Endothelial cell (in vitro differentiated cells): ENCODE results near the gene ARID4B. TPM values are rescaled to one million over a fixed set of nuclear protein-coding genes. Genes with fewer than 3 reads are reported as not detected.

Source experiments
- DNase-seq: peaks from one replicate; pipeline ENCODE4 v3.0.0; 2021; ENCODE audit warnings: low spot score
- H3K27ac Mint-ChIP-seq: one replicate; pipeline ENCODE4 v1.8.0; 2021; ENCODE audit warnings: mixed read lengths, inconsistent platforms; ENCODE audit not compliant: unreplicated experiment
- H3K27me3 Mint-ChIP-seq: one replicate; pipeline ENCODE4 v1.8.0; 2021; ENCODE audit warnings: mild to moderate bottlenecking, moderate library complexity, mixed read lengths, inconsistent platforms; ENCODE audit not compliant: unreplicated experiment
- H3K36me3 Mint-ChIP-seq: one replicate; pipeline ENCODE4 v1.8.0; 2021; ENCODE audit warnings: mild to moderate bottlenecking, low read depth, mixed read lengths, inconsistent platforms; ENCODE audit not compliant: unreplicated experiment
- H3K4me1 Mint-ChIP-seq: one replicate; pipeline ENCODE4 v1.8.0; 2021; ENCODE audit warnings: mild to moderate bottlenecking, mixed read lengths, inconsistent platforms; ENCODE audit not compliant: unreplicated experiment
- H3K4me3 Mint-ChIP-seq: one replicate; pipeline ENCODE4 v1.8.0; 2021; ENCODE audit warnings: mild to moderate bottlenecking, mixed read lengths, inconsistent platforms; ENCODE audit not compliant: unreplicated experiment
- H3K9me3 Mint-ChIP-seq: one replicate; pipeline ENCODE4 v1.8.0; 2021; ENCODE audit warnings: mixed read lengths, inconsistent platforms; ENCODE audit not compliant: unreplicated experiment
- CTCF ChIP-seq: fragments of 200-600 bp; sonication (generic); IDR thresholded peaks from one replicate; pipeline ENCODE4 v1.5.0; 2021; ENCODE audit warnings: antibody characterized with exemption; ENCODE audit not compliant: unreplicated experiment
- long read RNA-seq: library from polyadenylated mRNA; unstranded; transcript quantifications from one replicate; pipeline ENCODE4 v2.0.0, GENCODE V29; 2020; ENCODE audit not compliant: unreplicated experiment
- total RNA-seq: library from RNA; stranded (reverse); fragmentation: NEBNext Ultra II Directional; extraction: Animal tissue kit (Norgen Biotek cat#: 25700); gene quantifications from one replicate; pipeline ENCODE4 v1.2.1, GENCODE V29; 2021; ENCODE audit not compliant: unreplicated experiment

The ARID4B gene
- 48.2 TPM for total RNA-seq
- long read RNA-seq, transcript ARID4B-208 (11 exons, 2,315 nt) = major isoform, 9 of 51 reads
- long read RNA-seq, partial matches to known transcripts = 34 of 51 reads
- long read RNA-seq, other reads (novel, unspliced or antisense) = 8 of 51 reads

GRCh38 chr1:235327559-235328270 lies at the start of gene ARID4B:
ARID4B (minus strand) TSS chr1:235328179; CDS start chr1:235326919, 1,260 bp downstream.
- H3K4me1 Mint-ChIP-seq = peaks cover 31% of the 10 kb centered on the region
- peaks cover 6% of the 10 kb centered on the region for H3K36me3 Mint-ChIP-seq
- H3K27me3 Mint-ChIP-seq = peaks cover 12% of the 10 kb centered on the region
- DNase-seq = no peak
- H3K4me3 Mint-ChIP-seq = peak within 1 kb of the TSS; percentile 99
- no peak for TF ChIP-seq CTCF
- H3K9me3 Mint-ChIP-seq = no peaks in the 10 kb centered on the region
- H3K27ac Mint-ChIP-seq = peak within 1 kb of the TSS; percentile 98

- peaks cover 10% of the 10 kb centered on the region for H3K36me3 Mint-ChIP-seq
- DNase-seq = no peak
- H3K4me1 Mint-ChIP-seq = no peaks in the 10 kb centered on the region
- H3K27me3 Mint-ChIP-seq = peaks cover 2% of the 10 kb centered on the region
- H3K9me3 Mint-ChIP-seq = no peaks in the 10 kb centered on the region
- no peak overlapping the region for H3K27ac Mint-ChIP-seq
- no peak for TF ChIP-seq CTCF
- no peak overlapping the region for H3K4me3 Mint-ChIP-seq
Measured at GRCh38 chr1:235375919-235376605, 48.1 kb upstream of the ARID4B start.

- TF ChIP-seq CTCF = no peak
- Mint-ChIP-seq H3K36me3 (peaks cover 4% of the 10 kb centered on the region), H3K27me3 (peaks cover 1% of the 10 kb centered on the region), H3K9me3 (no peaks in the 10 kb centered on the region), H3K27ac (peak overlapping the region; percentile 58), H3K4me1 (peaks cover 2% of the 10 kb centered on the region), H3K4me3 (peak overlapping the region; percentile 24)
- DNase-seq = no peak
Measured at GRCh38 chr1:235369802-235370201, 41.8 kb upstream of the ARID4B start.

- H3K9me3 Mint-ChIP-seq = no peaks in the 10 kb centered on the region
- peak overlapping the region; percentile 92 for H3K4me3 Mint-ChIP-seq
- peaks cover 4% of the 10 kb centered on the region for H3K36me3 Mint-ChIP-seq
- H3K4me1 Mint-ChIP-seq = peaks cover 2% of the 10 kb centered on the region
- peaks cover 1% of the 10 kb centered on the region for H3K27me3 Mint-ChIP-seq
- no peak for DNase-seq
- TF ChIP-seq CTCF = no peak
- H3K27ac Mint-ChIP-seq = no peak overlapping the region
Measured at GRCh38 chr1:235368428-235368827, 40.4 kb upstream of the ARID4B start.
